SK-N-SH (cell line): ENCODE measurements around the gene PPP1R14D. TPM values are rescaled to one million over a fixed set of nuclear protein-coding genes. Genes with fewer than 3 reads are reported as not detected.

ENCODE experiments used
- CTCF ChIA-PET: fragments of 300-600, 350-600 bp; formaldehyde crosslinking; extraction: SDS; loops from one replicate; lab custom pipeline; 2021; lab: Yijun Ruan, JAX
- POLR2A ChIA-PET: fragments of 350-600 bp; sonication (Branson Sonifier 250); formaldehyde crosslinking; extraction: SDS; loops from one replicate; lab custom pipeline; 2020; ENCODE audit warnings: antibody characterized with exemption, inconsistent platforms; lab: Yijun Ruan, JAX
- DNase-seq: peaks from one replicate; pipeline ENCODE4 v3.0.0; 2012
- H2AFZ ChIP-seq: fragments of 200-600 bp; sonication (generic); 2 replicates; pipeline ENCODE4 v1.8.1; 2016; ENCODE audit warnings: antibody characterized with exemption, mild to moderate bottlenecking, low read depth
- H3F3A ChIP-seq: fragments of 200-600 bp; sonication (generic); replicated peaks from 2 replicates; pipeline ENCODE3; 2016; ENCODE audit warnings: antibody characterized with exemption, mild to moderate bottlenecking; ENCODE audit not compliant: insufficient read depth
- H3K27ac ChIP-seq, 2 experiments: fragments of 200-500 bp in 1 of 2; fragments of 200-600 bp in 1 of 2; sonication (Bioruptor generic) in 1 of 2; sonication (generic), shearing (Covaris generic) in 1 of 2; 2 replicates each; pipeline versions ENCODE4 v1.5.1 to v1.6.1; 2014 to 2016; ENCODE audit warnings: low read depth in 2 of 2, inconsistent platforms in 1 of 2, low read length in 1 of 2, mild to moderate bottlenecking in 1 of 2, mixed read lengths in 1 of 2
- H3K27me3 ChIP-seq: fragments of 200-600 bp; sonication (generic), shearing (Covaris generic); 2 replicates; pipeline ENCODE4 v1.6.1; 2016; ENCODE audit warnings: mixed run types; ENCODE audit not compliant: insufficient read depth
- H3K36me3 ChIP-seq, 2 experiments: fragments of 200-500 bp in 1 of 2; fragments of 200-600 bp in 1 of 2; sonication (Bioruptor generic) in 1 of 2; sonication (generic) in 1 of 2; replicated peaks in 1 of 2; 2 replicates each; pipeline versions ENCODE3 to v1.5.1; 2014 to 2016; ENCODE audit warnings: low read length in 1 of 2, mild to moderate bottlenecking in 1 of 2; ENCODE audit not compliant: insufficient read depth in 2 of 2, control insufficient read depth in 1 of 2
- H3K4me1 ChIP-seq, 2 experiments: fragments of 200-500 bp in 1 of 2; fragments of 200-600 bp in 1 of 2; sonication (Bioruptor generic) in 1 of 2; sonication (generic), shearing (Covaris generic) in 1 of 2; 2 replicates each; pipeline versions ENCODE4 v1.5.1 to v1.6.1; 2014 to 2016; ENCODE audit warnings: low read depth in 1 of 2, low read length in 1 of 2, mixed run types in 1 of 2; ENCODE audit not compliant: insufficient read depth in 2 of 2, control insufficient read depth in 1 of 2
- H3K4me2 ChIP-seq: fragments of 200-600 bp; sonication (generic), shearing (Covaris generic); 2 replicates; pipeline ENCODE4 v1.6.1; 2017; ENCODE audit warnings: mixed run types
- H3K4me3 ChIP-seq, 2 experiments: fragments of 200-500 bp in 1 of 2; fragments of 200-600 bp in 1 of 2; sonication (Bioruptor generic) in 1 of 2; sonication (generic), shearing (Covaris generic) in 1 of 2; 2 replicates each; pipeline versions ENCODE4 v1.5.1 to v1.8.1; 2014 to 2016; ENCODE audit warnings: low read depth in 2 of 2, inconsistent platforms in 1 of 2, low read length in 1 of 2, mild to moderate bottlenecking in 1 of 2, mixed read lengths in 1 of 2, moderate library complexity in 1 of 2
- H3K79me2 ChIP-seq: fragments of 200-600 bp; sonication (generic); 2 replicates; pipeline ENCODE4 v1.8.1; 2017; ENCODE audit warnings: mild to moderate bottlenecking; ENCODE audit not compliant: insufficient read depth
- H3K9ac ChIP-seq: fragments of 200-600 bp; sonication (generic); 2 replicates; pipeline ENCODE4 v1.6.1; 2017; ENCODE audit warnings: mixed run types
- H3K9me2 ChIP-seq: fragments of 200-600 bp; sonication (generic); 2 replicates; pipeline ENCODE4 v1.6.1; 2017; ENCODE audit warnings: mixed run types
- H3K9me3 ChIP-seq: fragments of 200-600 bp; sonication (generic); 2 replicates; pipeline ENCODE4 v1.6.1; 2017; ENCODE audit warnings: mixed run types, mild to moderate bottlenecking, moderate library complexity
- H4K20me1 ChIP-seq: fragments of 200-600 bp; sonication (generic); 2 replicates; pipeline ENCODE4 v1.6.1; 2017; ENCODE audit warnings: mild to moderate bottlenecking, mixed run types; ENCODE audit not compliant: insufficient read depth
- CHD2 ChIP-seq: fragments of 150-350 bp; IDR thresholded peaks from 2 replicates; pipeline ENCODE4 v1.6.1; 2018; ENCODE audit warnings: low read length; ENCODE audit not compliant: partially characterized antibody
- FOXM1 ChIP-seq: IDR thresholded peaks from 2 replicates; pipeline ENCODE4 v1.4.0; 2012; ENCODE audit warnings: low read depth, mild to moderate bottlenecking
- GABPA ChIP-seq: IDR thresholded peaks from 2 replicates; pipeline ENCODE4 v1.4.0; 2012; ENCODE audit warnings: low read depth, mild to moderate bottlenecking
- IRF3 ChIP-seq: fragments of 150-350 bp; IDR thresholded peaks from 2 replicates; pipeline ENCODE4 v1.6.1; 2016; ENCODE audit warnings: mild to moderate bottlenecking, low read depth, low read length
- JUND ChIP-seq: IDR thresholded peaks from 2 replicates; pipeline ENCODE4 v1.4.0; 2012
- MXI1 ChIP-seq: IDR thresholded peaks from 2 replicates; pipeline ENCODE4 v1.6.1; 2012; ENCODE audit warnings: mild to moderate bottlenecking, low read depth, low read length, improper control_type of control experiment
- NFIC ChIP-seq: IDR thresholded peaks from 2 replicates; pipeline ENCODE4 v1.4.0; 2012; ENCODE audit warnings: borderline replicate concordance
- NRF1 ChIP-seq: IDR thresholded peaks from 2 replicates; pipeline ENCODE4 v1.6.1; 2012; ENCODE audit warnings: low read depth, mild to moderate bottlenecking, low read length
- RAD21 ChIP-seq: IDR thresholded peaks from 2 replicates; pipeline ENCODE4 v1.6.1; 2012; ENCODE audit warnings: mild to moderate bottlenecking, low read length
- REST ChIP-seq: IDR thresholded peaks from 2 replicates; pipeline ENCODE4 v1.6.1; 2012; ENCODE audit warnings: mild to moderate bottlenecking, low read depth, low read length, moderate library complexity
- RFX5 ChIP-seq: IDR thresholded peaks from 2 replicates; pipeline ENCODE4 v1.6.1; 2012; ENCODE audit warnings: mild to moderate bottlenecking, improper control_type of control experiment, low read length
- RXRA ChIP-seq: IDR thresholded peaks from 2 replicates; pipeline ENCODE4 v1.4.0; 2012; ENCODE audit warnings: low read depth, mild to moderate bottlenecking, borderline replicate concordance
- SMC3 ChIP-seq: IDR thresholded peaks from 2 replicates; pipeline ENCODE4 v1.6.1; 2012; ENCODE audit warnings: low read depth, low read length, improper control_type of control experiment
- USF1 ChIP-seq: IDR thresholded peaks from 2 replicates; pipeline ENCODE4 v1.4.0; 2012; ENCODE audit warnings: low read depth, borderline replicate concordance
- WGBS: methylation state at CpG from one replicate; pipeline ENCODE4 v1.1.6; 2017; ENCODE audit warnings: low lambda C conversion rate; 5-methylcytosine and 5-hydroxymethylcytosine counted together
- polyA plus RNA-seq, 3 experiments: library from polyadenylated mRNA; depleted of rRNA; stranded (reverse); fragments of >200 nt; gene quantifications; 2 replicates each; pipeline ENCODE4 v1.2.3, GENCODE V29; 2012

The PPP1R14D gene
- polyA plus RNA-seq, 1 of the 3 experiments (the other 2 are of a cell fraction) = not detected

GRCh38 chr15:40871749-40872617 lies 43.5 kb upstream of the PPP1R14D start (continued):
- TF ChIP-seq REST (no peak), MXI1 (no peak), FOXM1 (no peak), USF1 (no peak), NRF1 (no peak), IRF3 (no peak), NFIC (no peak)

GRCh38 chr15:40870716-40871115 lies 42.2 kb upstream of the PPP1R14D start:
- Histone ChIP-seq H3K36me3 (no peaks in the 10 kb centered on the region), H3F3A (no peaks in the 10 kb centered on the region), H3K4me1 (peaks cover 4 to 5% of the 10 kb centered on the region in 2 experiments; a peak in 3 of 4 replicates), H3K27me3 (no peaks in the 10 kb centered on the region), H2AFZ (no peak overlapping the region), H3K27ac (no peak overlapping the region), H4K20me1 (no peaks in the 10 kb centered on the region), H3K4me3 (no peak overlapping the region), H3K79me2 (no peaks in the 10 kb centered on the region), H3K9me3 (no peaks in the 10 kb centered on the region), H3K4me2 (no peak overlapping the region), H3K9ac (no peak overlapping the region), H3K9me2 (no peaks in the 10 kb centered on the region)
- ChIA-PET CTCF (interaction anchor here (7.0 to 11.1 kb wide), 2 partner anchors 21 to 24 kb away, joined by 56 to 69 read pairs; partner anchors contain the start of gene VPS18), POLR2A (no interaction called here)
- TF ChIP-seq RXRA = no peak
- TF ChIP-seq GABPA = no peak
- TF ChIP-seq CHD2 = no peak
- no peak for TF ChIP-seq JUND
- TF ChIP-seq RFX5 = no peak
- TF ChIP-seq RAD21 = no peak
- TF ChIP-seq SMC3 = no peak
- TF ChIP-seq MXI1 = no peak
- DNase-seq = no peak
- WGBS = no CpG with 5 or more reads among the region's 1 CpG
